Activated effector memory CD4-positive, alpha-beta T cell treated with anti-CD3 and anti-CD28 coated beads, Interleukin-2, amount 50 U/mL, for 16 hours (primary cell): ENCODE results near the gene MRPS2.
"Not testable (repeated sequence)": the region's sequence is repeated elsewhere in the genome, so short reads cannot be mapped to it uniquely, and the experiment has no call there.

Source experiments
- DNase-seq: peaks from one replicate; pipeline ENCODE4 v3.0.0-alpha.2; 2020

The MRPS2 gene

GRCh38 chr9:135534826-135535225 is 34.3 kb downstream of the MRPS2 start:
- DNase-seq, result not testable (repeated sequence)

GRCh38 chr9:135535631-135536030 is 35.1 kb downstream of the MRPS2 start:
- DNase-seq, result not testable (repeated sequence)

- DNase-seq, result no peak
Observed at GRCh38 chr9:135536216-135536615, 35.7 kb downstream of the MRPS2 start.

- not testable (repeated sequence) for DNase-seq
Observed at GRCh38 chr9:135543262-135543894, 42.9 kb downstream of the MRPS2 start.

- no peak for DNase-seq
Observed at GRCh38 chr9:135544981-135545635, 44.6 kb downstream of the MRPS2 start.

GRCh38 chr9:135545646-135546176 is 45.2 kb downstream of the MRPS2 start, which contains the start of gene OBP2A:
Gene OBP2A (plus strand): TSS chr9:135546126. CDS start chr9:135546181, 55 bp downstream.
- DNase-seq, result not testable (repeated sequence)

- not testable (repeated sequence) for DNase-seq
Observed at GRCh38 chr9:135546792-135547617, 46.5 kb downstream of the MRPS2 start.

GRCh38 chr9:135547756-135548736 is 47.6 kb downstream of the MRPS2 start:
- no peak for DNase-seq

GRCh38 chr9:135549478-135550343 is 49.2 kb downstream of the MRPS2 start:
- DNase-seq, result not testable (repeated sequence)

GRCh38 chr9:135550344-135550918 is 49.9 kb downstream of the MRPS2 start:
- no peak for DNase-seq

GRCh38 chr9:135551031-135551430 is 50.5 kb downstream of the MRPS2 start:
- no peak for DNase-seq

GRCh38 chr9:135551456-135551855 is 51.0 kb downstream of the MRPS2 start:
- DNase-seq, result no peak

GRCh38 chr9:135552021-135552697 is 51.7 kb downstream of the MRPS2 start:
- no peak for DNase-seq

GRCh38 chr9:135552698-135553171 is 52.3 kb downstream of the MRPS2 start:
- DNase-seq, result no peak
